COR-L47 (cell line): ENCODE results near the gene ARHGAP27.

Source experiments
- DNase-seq: peaks from one replicate; lab custom pipeline; 2025; lab: John Stamatoyannopoulos, UW

ARHGAP27 gene

DNA sequence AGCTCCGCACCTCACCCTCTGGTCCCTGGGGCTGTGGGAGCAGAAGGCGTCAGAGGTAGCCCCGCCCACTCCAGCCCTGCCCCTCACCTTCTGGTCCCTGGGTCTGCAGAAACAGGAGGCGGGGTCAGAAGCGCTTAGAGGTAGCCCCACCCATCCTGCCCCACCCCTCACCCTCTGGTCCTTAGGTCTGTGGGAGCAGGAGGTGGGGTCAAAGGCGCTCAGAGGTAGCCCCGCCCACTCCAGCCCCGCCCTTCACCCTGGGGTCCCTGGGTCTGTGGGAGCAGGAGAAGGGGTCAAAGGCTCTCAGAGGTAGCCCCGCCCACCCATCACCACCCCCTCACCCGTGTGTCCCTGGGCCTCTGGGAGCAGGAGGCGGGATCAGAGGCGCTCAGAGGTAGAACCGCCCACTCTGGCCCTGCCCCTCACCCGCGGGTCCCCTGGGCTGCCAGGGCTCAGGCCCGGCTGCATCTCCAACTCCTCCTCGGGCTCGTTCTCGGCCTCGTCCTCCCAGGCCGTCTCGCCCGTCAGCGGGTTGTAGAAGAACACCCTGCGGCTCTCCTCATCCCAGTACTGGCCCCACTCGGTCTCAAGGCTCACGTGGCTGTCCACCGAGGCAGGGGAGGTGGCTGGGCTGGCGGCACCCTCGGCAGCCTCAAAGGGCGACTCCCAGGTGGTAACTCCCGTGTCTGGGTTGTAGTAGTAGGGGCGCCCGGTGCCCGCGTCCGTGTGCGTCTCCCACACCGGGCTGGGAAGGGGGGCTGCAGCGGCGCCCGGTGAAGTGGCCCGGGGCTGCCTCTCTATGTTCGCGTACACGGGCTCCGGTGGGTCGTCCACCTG is 27.2 kb downstream of the ARHGAP27 start:
- DNase-seq = no peak

GRCh38 chr17:45404870-45405249 is 27.8 kb downstream of the ARHGAP27 start:
- no peak for DNase-seq

GRCh38 chr17:45403906-45404490 is 28.7 kb downstream of the ARHGAP27 start:
- no peak for DNase-seq

GRCh38 chr17:45402916-45403315 is 29.8 kb downstream of the ARHGAP27 start:
- no peak for DNase-seq

DNA sequence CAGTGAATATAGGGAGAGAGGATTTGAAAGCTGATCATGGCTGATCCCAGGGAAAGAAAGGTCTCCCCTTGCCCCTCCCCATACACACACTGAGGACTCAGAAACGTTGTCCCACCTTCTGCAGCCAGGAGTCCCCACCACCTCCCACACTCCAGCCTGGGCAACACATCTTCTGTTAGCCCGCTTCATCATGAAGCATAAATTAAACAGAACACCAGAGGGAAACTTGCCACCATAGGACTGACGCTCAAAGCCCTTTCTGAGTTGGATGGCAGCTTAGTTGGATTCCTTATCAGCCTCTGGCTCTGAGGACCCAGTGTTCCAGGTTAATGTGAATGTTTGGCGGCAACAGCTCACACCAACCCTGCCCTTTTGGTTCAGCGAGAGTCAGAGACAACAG is 33.9 kb downstream of the ARHGAP27 start:
- DNase-seq = no peak

DNA sequence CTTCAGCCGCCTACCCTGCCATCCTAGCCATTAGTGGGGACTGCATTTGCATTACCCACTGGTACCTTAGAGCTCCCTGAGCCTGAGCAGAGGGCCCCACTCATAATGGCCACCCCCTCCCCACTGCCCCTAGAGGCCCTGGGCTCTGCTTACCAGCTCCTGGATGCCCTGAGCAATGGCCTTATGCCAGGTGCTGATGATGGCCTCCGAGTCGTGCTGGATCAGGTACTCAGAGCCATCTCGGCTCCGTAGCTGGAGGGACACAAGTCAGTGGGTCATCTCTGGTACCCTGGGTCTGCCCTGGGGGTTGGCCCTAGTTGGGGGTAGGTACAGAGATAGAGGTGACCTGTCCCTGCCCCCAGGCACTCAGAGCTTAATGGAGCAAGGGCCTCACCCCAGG is 34.9 kb downstream of the ARHGAP27 start:
- no peak for DNase-seq

DNA sequence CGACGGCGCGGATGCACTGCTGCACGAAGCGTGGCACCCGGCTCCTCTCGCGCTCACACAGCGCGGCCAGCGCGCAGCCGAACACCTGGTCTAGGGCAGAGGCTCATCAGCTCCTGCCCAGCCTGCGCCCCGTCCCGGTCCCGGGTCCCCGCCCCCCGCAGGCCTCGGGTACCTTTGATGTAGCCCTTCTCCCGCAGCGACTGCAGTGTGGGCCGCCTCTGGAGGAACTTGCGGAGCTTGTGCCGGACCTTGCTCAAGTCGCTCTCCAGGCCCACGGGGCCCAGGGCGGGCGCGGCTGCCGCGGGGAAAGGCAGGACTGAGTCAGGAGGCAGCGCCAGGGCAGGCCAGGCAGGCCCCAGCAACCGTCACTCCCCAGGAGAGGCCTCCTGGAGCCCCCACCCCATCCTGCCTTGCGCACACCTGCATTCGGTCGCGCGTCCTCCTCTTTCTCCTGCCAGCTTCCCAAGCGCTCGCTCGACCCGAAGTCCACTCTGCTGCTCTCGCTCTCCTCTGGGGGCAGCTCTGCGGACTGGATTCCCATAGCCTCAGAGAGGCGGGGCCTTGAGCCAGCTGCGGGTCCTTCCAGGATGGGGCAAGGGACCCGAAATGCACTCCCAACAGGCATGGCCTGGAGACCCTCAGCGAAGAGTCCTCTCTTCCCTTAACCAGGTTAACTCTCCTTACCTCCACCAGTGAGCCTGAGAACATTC is 36.0 kb downstream of the ARHGAP27 start:
- no peak for DNase-seq

DNA sequence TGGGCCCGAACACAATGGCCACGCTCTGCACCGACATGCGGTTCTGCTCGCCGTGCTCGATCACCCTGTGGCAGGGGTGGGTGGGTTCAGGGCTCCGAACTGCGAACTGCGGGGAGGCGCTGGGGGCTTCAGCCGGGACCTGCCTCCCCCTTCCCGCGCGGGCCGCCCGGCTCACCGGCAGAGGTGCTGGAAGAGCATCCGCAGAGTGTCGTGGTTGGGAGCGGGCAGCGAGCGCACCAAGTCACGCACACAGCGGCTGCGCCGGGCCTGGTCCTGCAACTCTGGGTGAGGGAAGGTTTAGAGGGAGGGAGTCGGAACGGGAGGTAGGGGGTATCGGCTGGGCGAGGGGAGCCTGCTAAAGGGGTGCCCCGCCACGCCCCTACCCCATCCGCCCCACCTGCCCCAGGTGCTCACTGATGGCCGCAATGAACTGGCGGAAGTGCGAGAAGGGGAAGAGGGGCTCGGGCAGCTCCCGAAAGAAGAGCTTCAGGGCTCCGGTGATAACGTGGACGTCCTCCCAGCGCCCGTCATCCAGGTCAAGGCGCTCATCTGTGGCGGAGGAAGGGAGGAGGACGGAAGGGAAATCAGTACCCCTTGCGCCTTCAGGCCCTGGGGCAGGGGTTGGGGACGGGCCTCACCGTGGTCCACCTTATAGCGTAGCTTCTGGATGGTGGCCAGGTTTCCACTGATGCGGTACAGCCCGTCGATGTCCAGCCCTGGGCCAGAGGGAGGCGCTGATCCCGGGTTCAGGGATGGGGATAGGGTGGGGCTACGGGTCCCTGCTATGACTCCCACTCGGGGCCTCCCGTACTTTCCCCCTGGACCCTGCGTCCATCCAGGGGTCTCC is 36.9 kb downstream of the ARHGAP27 start:
- no peak for DNase-seq

DNA sequence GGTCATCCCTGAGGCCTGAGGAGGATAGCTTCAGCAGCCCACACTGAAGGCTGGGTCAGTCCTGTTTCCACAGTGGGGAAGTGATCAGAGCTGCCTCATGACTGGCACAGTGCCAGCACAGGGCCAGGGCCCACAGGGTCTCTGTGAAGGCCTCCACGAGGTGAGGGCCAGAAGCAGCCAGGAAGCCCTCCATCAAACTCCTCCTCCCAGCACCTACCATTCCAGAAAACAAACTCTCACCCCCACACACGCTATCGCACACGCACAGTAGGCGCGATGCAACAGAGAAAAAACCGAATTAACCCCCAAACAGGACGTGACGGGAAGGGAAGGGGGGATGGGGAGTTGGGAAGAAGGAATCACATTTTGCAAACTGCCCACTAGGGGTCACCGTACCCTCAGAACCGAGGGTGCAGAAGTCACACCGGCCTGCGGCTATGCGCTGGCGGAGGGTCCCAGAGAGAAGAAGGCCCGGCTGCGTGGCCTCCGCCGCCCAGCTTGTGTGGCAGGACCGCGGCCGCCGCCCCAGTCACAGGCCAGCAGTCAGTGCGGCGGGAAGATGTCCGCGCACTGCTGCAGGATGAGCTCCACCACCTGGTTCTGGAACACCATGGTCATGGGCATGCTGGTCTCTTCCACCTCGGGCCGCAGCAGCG is 37.6 kb downstream of the ARHGAP27 start:
- DNase-seq = peak; percentile 58

- DNase-seq = no peak
Measured at GRCh38 chr17:45394564-45394912, 38.1 kb downstream of the ARHGAP27 start.

- DNase-seq = no peak
Measured at GRCh38 chr17:45394091-45394490, 38.6 kb downstream of the ARHGAP27 start.

GRCh38 chr17:45393411-45393810 is 39.3 kb downstream of the ARHGAP27 start:
- DNase-seq = no peak

GRCh38 chr17:45391918-45392317 is 40.8 kb downstream of the ARHGAP27 start:
- no peak for DNase-seq

DNA sequence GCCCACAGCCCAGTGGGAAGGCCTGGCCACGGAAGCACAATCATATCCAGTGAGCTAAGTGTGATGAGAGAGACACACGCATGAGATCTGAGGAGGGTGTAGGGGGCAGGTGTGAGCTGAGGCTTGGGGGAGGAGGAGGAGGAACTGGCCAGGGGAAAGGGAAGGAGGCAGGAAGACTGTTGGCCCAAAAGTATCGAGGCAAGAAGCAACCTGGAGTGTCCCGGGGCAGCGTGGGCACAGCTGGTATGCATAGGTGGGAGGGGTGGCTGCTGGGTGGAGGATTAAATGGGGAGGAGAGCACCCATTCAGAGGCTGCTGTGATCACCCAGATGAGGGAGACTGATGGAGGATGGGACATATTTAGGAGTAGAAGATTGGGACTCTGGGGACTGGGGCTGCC is 41.4 kb downstream of the ARHGAP27 start:
- no peak for DNase-seq

DNA sequence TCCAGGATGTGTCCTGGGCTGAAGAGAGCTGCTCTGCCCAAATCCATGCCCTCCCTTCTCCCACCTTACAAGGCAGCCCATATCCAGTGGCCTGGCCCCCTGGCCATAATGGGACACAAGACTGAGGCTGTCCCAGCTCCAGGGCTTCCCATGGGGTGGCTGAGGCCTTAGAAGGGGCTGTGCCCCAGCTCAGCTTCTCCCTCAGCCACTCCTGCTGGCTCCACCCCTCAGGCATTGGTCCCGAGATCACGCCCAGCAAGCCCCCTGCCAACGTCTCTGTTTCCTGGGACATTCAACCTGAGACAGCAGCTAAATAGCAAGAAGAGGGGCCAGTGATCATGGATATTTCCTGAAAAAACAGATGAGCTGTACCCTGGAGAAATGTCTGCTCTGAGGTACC is 43.3 kb downstream of the ARHGAP27 start:
- no peak for DNase-seq

- no peak for DNase-seq
Measured at GRCh38 chr17:45388604-45389325, 43.9 kb downstream of the ARHGAP27 start.

DNA sequence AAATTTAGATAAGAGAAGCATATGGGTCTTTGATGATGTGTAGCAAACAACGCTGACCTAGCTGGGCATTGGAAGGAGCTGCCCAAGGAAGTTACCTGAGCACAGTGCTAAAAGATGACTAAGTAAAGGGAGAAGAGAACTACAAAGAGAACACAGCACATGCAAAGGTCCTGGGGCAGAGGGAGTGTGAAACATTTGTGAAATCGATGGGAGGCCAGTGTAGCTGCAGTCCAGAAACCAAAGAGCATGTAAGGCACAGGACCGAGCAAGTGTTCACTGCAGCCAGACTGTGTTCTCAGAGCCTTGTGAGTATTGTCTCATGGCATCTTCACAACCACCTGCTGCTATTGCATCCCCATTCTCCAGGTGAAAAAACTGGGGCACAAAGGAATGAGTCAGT is 44.9 kb downstream of the ARHGAP27 start:
- DNase-seq = no peak

DNA sequence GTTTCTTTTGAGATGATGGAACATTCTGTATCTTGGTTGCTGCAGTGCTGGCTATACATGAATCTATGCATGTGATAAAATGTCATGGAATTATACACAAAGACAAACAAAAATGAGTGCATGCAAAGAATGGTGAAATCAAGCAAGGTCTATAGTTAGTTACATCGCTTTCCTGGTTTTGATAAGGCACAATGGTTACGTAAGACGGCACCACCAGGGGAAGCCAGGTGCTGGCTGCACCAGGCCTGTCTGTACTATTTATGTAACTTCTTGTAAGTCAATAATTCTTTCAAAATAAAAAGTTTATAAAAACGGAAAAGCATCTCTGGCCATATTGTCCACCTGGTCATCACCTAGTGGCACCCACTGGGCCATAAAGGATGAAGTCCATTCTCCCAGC is 46.5 kb downstream of the ARHGAP27 start:
- DNase-seq = no peak

- peak; percentile 81 for DNase-seq
Measured at GRCh38 chr17:45385331-45385997, 47.2 kb downstream of the ARHGAP27 start.

DNA sequence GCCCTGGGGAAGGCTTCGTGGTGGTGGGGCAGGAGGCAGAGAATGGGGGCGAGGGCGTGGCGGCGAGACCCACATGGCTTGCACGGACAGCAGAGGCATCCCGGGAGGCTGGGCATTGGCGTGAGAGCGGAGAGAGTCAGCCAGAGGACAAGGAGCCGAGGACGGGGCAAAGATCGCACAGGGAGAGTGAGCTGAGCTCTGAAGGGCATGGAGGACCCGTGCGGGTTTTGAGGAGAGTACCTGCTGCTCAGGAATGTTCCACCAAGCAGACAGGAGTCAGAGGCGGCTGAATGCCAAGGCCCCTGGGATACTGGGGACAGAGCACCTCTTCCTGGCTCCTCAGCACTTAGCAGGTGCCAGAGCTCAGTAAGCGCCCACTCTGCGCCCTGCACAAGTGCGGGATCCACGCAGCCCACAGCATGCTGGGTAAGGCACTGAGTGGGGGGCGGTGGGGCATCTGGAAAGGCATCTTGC is 47.8 kb downstream of the ARHGAP27 start:
- no peak for DNase-seq
